SU-DHL-6 (cell line): ENCODE data around the gene RASL11B.

Experiments
- CTCF ChIP-seq: fragments of 200-600 bp; sonication (generic); IDR thresholded peaks from one replicate; pipeline ENCODE4 v1.5.1; 2017; ENCODE audit warnings: antibody characterized with exemption, mild to moderate bottlenecking, low read length, moderate library complexity; ENCODE audit not compliant: insufficient read depth, poor library complexity, severe bottlenecking
- EZH2phosphoT487 ChIP-seq: fragments of 200-600 bp; sonication (generic), shearing (Covaris generic); conservative IDR thresholded peaks from 2 replicates; pipeline ENCODE4 v1.6.1; 2018; ENCODE audit warnings: mild to moderate bottlenecking, antibody characterized with exemption, low read length, moderate library complexity, mixed read lengths

DNA sequence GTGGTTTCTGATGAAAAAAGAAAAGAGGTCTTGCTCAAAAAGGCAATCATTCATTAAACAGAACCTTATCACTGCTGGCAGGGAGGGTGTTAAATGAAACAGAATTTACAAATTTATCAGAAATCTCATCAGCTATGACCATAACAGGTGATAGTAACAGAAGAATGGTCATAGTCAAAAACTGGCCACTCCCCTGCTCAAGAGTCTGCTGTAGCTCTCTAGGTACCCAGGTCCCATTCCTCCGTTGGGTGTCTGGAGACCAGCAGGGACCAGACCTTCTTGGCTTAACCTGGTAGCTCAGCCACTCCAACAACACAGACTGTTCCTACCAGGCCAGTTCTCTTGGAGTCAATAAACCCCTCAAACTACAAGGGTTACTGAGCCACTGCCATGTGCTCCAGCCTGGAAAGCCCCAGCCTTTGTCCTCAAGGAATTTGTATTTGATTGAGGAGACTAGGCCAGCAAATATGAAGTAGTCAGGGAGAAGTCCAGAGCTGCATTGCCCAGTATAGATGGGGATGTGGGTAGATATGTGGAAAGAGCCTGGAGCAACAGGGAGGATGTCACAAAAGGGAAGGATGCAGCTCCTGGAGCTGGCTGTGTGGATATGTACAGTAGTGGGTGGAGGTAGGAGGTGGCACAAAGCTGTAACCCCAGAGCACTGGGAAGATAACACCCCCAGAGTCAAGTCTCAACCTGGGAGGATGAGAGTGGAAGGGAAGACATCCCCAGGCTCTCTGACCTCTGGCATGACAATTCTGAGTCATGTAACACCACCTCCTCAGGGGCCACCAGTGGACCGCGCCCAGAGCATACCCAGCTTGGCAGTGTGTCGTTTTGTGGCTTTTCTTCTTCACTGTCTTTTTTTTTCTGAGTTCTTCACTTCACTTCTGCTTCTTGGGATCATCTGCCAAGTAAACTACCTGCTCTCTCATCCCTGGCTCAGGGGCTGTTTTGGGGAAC, 21.9 kb downstream of the RASL11B start:
- no peak for TF ChIP-seq CTCF
- TF ChIP-seq EZH2phosphoT487 = no peak
